HCT116 (cell line): ENCODE measurements around the gene GOLGA5.

ENCODE experiments used
- ATF3 ChIP-seq: IDR thresholded peaks from 2 replicates; pipeline ENCODE4 v1.6.1; 2012
- CTCF ChIP-seq, 3 experiments: fragments of 200-600 bp in 1 of 3; sonication (generic) in 1 of 3; IDR thresholded peaks in 2 of 3; conservative IDR thresholded peaks in 1 of 3; 2 replicates each; pipeline ENCODE4 v1.5.1; 2012 to 2017; ENCODE audit warnings: low read depth in 2 of 3, low read length in 2 of 3, antibody characterized with exemption in 1 of 3, borderline replicate concordance in 1 of 3, control low read depth in 1 of 3, mild to moderate bottlenecking in 1 of 3, mixed read lengths in 1 of 3, mixed run types in 1 of 3, moderate library complexity in 1 of 3; ENCODE audit not compliant: insufficient read depth in 1 of 3
- ELF1 ChIP-seq: IDR thresholded peaks from 2 replicates; pipeline ENCODE4 v1.6.1; 2012; ENCODE audit warnings: low read depth, borderline replicate concordance
- EZH2 ChIP-seq: fragments of 200-600 bp; sonication (generic); IDR thresholded peaks from 2 replicates; pipeline ENCODE4 v1.6.1; 2017; ENCODE audit warnings: antibody characterized with exemption, mixed run types
- EZH2phosphoT487 ChIP-seq: fragments of 200-600 bp; IDR thresholded peaks from 2 replicates; pipeline ENCODE4 v1.6.1; 2018; ENCODE audit warnings: antibody characterized with exemption, borderline replicate concordance
- FOSL1 ChIP-seq: IDR thresholded peaks from 2 replicates; pipeline ENCODE4 v1.6.1; 2012; ENCODE audit warnings: low read depth
- POLR2A ChIP-seq: IDR thresholded peaks from 2 replicates; pipeline ENCODE4 v1.7.0; 2011; ENCODE audit warnings: borderline replicate concordance; ENCODE audit not compliant: insufficient read depth, insufficient read length; ENCODE audit errors: extremely low read depth
- RAD21 ChIP-seq: IDR thresholded peaks from 2 replicates; pipeline ENCODE4 v1.6.1; 2012; ENCODE audit warnings: low read depth, mild to moderate bottlenecking
- SIN3A ChIP-seq: IDR thresholded peaks from 2 replicates; pipeline ENCODE4 v1.6.1; 2012; ENCODE audit warnings: low read depth
- YY1 ChIP-seq: IDR thresholded peaks from 2 replicates; pipeline ENCODE4 v1.6.1; 2011; ENCODE audit warnings: low read length, low read depth, moderate library complexity, mild to moderate bottlenecking; ENCODE audit not compliant: insufficient replicate concordance; ENCODE audit errors: extremely low read depth
- ZNF274 ChIP-seq: fragments of 200-500 bp; sonication (Bioruptor generic); IDR thresholded peaks from 2 replicates; pipeline ENCODE4 v1.6.1; 2014; ENCODE audit warnings: mild to moderate bottlenecking, low read depth, low read length, inconsistent platforms
- TF ChIP-seq, protein P1 (sequence below): IDR thresholded peaks from 2 replicates; pipeline ENCODE4 v1.6.1; 2012
- TF ChIP-seq, protein P2 (sequence below): IDR thresholded peaks from 2 replicates; pipeline ENCODE4 v1.6.1; 2012; ENCODE audit warnings: low read depth

- TF ChIP-seq POLR2A, result no peak
- TF ChIP-seq FOSL1, result no peak
- TF ChIP-seq, protein P1, sequence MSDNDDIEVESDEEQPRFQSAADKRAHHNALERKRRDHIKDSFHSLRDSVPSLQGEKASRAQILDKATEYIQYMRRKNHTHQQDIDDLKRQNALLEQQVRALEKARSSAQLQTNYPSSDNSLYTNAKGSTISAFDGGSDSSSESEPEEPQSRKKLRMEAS, result no peak
- TF ChIP-seq CTCF (IDR thresholded peaks at IDR 0.05 in 2 of 3, conservative IDR thresholded peaks at IDR 0.05 in 1 of 3; ENCODE audit: borderline replicate concordance in 1 of 3, insufficient read depth in 1 of 3, low read depth in 2 of 3, low read length in 2 of 3), result no peak
- no peak for TF ChIP-seq ELF1
- TF ChIP-seq EZH2, result no peak
- no peak for TF ChIP-seq ATF3
- TF ChIP-seq RAD21, result no peak
- TF ChIP-seq, protein P2, sequence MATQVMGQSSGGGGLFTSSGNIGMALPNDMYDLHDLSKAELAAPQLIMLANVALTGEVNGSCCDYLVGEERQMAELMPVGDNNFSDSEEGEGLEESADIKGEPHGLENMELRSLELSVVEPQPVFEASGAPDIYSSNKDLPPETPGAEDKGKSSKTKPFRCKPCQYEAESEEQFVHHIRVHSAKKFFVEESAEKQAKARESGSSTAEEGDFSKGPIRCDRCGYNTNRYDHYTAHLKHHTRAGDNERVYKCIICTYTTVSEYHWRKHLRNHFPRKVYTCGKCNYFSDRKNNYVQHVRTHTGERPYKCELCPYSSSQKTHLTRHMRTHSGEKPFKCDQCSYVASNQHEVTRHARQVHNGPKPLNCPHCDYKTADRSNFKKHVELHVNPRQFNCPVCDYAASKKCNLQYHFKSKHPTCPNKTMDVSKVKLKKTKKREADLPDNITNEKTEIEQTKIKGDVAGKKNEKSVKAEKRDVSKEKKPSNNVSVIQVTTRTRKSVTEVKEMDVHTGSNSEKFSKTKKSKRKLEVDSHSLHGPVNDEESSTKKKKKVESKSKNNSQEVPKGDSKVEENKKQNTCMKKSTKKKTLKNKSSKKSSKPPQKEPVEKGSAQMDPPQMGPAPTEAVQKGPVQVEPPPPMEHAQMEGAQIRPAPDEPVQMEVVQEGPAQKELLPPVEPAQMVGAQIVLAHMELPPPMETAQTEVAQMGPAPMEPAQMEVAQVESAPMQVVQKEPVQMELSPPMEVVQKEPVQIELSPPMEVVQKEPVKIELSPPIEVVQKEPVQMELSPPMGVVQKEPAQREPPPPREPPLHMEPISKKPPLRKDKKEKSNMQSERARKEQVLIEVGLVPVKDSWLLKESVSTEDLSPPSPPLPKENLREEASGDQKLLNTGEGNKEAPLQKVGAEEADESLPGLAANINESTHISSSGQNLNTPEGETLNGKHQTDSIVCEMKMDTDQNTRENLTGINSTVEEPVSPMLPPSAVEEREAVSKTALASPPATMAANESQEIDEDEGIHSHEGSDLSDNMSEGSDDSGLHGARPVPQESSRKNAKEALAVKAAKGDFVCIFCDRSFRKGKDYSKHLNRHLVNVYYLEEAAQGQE, result no peak
- TF ChIP-seq EZH2phosphoT487, result no peak
- no peak for TF ChIP-seq YY1
- TF ChIP-seq ZNF274, result no peak
- TF ChIP-seq SIN3A, result no peak
Observed at GRCh38 chr14:92792885-92793284, 1.2 kb upstream of the GOLGA5 start.
